Measurements from ENCODE around the gene KRTAP1-3. TPM values are rescaled to one million over a fixed set of nuclear protein-coding genes. Genes with fewer than 3 reads are reported as not detected.
"Not testable (repeated sequence)": the region's sequence is repeated elsewhere in the genome, so short reads cannot be mapped to it uniquely, and the experiment has no call there.

KRTAP1-3 gene
- total and polyA plus RNA-seq, 2 of the 4 experiments (the other 2 are of a cell fraction): not detected

DNA sequence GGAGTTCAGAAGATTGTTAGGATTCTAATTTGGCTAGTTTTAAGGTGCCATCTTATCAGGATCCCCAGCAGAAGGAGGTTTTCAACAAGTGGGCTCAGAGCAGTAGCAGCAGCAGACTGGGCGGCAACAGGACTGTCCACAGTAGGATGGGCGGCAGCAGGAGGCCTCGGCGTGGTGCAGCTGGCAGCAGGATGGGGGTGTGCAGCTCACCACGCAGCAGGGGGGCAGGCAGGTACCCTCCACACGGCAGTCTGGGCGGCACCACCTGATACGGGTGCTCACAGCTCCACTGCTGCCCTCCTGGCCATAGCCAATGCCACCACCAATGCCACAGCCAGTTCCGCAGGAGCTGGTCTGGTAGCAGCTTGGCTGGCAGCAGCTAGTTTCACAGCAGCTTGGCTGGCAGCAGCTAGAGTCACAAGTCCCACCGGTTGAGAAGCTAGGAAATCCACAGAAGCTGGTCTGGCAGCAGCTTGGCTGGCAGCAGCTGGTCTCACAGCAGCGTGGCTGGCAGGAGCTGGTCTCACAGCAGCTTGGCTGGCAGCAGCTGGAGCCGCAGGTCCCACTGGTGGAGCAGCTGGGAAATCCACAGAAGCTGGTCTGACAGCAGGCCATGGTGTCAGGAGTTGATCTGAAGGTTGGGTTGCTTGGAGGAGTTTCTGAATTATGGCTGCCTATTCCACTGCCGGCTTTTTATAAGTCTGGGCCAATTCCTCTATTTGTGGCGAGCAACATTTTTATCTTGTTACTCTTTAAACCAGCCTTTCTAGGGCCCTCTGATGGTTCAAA is 6.3 kb upstream of the KRTAP1-3 start, which contains the start of gene KRTAP1-1:
KRTAP1-1 (minus strand) TSS at position 668 of the 789 bp plus-strand sequence; CDS start at position 615, 53 bp downstream.
- H3K56ac ChIP-seq (ENCODE audit: extremely low read depth, insufficient read depth, low read length); H3K79me1 ChIP-seq (ENCODE audit: low read depth in 1 of 2, low read length in 2 of 2); ATAC-seq (ENCODE audit: low read depth); H3K4me1 ChIP-seq (ENCODE audit: control insufficient read depth, insufficient read depth, low read length); H3K27ac ChIP-seq (ENCODE audit: insufficient read depth, low read length); in situ Hi-C loops (cut with MboI; ENCODE audit: low sequenced_read_pairs); POLR2A ChIA-PET (ENCODE audit: unreplicated experiment); H4K20me1 ChIP-seq (ENCODE audit: insufficient read depth, low read length); H3K9ac ChIP-seq (ENCODE audit: low read depth, low read length); H2AK9ac ChIP-seq (replicated peaks; ENCODE audit: low read depth, low read length, poor library complexity); H3K14ac ChIP-seq (replicated peaks; ENCODE audit: low read depth, low read length); H3K4me3 ChIP-seq (ENCODE audit: insufficient read depth, low read depth, low read length); H2BK20ac ChIP-seq (ENCODE audit: low read depth, low read length); H3K27me3 ChIP-seq (ENCODE audit: control insufficient read depth, insufficient read depth, low read length); H3K9me3 ChIP-seq (ENCODE audit: control insufficient read depth, insufficient read depth, low read length); H3K4me2 ChIP-seq (ENCODE audit: low read depth, low read length); dilution Hi-C loops (cut with HindIII; ENCODE audit: low sequenced_read_pairs, unreplicated experiment); CTCF ChIA-PET; H2BK15ac ChIP-seq (ENCODE audit: low read depth, low read length); intact Hi-C loops (cut with micrococcal nuclease); BruUV-seq (replicated peaks); H3K9me1 ChIP-seq (ENCODE audit: insufficient read depth, low read length); H3K23ac ChIP-seq (ENCODE audit: low read depth, low read length); H3K36me3 ChIP-seq (ENCODE audit: control insufficient read depth, insufficient read depth, low read length): not testable (repeated sequence)
- peak within 1 kb of the TSS; percentile 55 for H3K4ac ChIP-seq (ENCODE audit: low read depth, low read length)
- TF ChIP-seq, protein P1, sequence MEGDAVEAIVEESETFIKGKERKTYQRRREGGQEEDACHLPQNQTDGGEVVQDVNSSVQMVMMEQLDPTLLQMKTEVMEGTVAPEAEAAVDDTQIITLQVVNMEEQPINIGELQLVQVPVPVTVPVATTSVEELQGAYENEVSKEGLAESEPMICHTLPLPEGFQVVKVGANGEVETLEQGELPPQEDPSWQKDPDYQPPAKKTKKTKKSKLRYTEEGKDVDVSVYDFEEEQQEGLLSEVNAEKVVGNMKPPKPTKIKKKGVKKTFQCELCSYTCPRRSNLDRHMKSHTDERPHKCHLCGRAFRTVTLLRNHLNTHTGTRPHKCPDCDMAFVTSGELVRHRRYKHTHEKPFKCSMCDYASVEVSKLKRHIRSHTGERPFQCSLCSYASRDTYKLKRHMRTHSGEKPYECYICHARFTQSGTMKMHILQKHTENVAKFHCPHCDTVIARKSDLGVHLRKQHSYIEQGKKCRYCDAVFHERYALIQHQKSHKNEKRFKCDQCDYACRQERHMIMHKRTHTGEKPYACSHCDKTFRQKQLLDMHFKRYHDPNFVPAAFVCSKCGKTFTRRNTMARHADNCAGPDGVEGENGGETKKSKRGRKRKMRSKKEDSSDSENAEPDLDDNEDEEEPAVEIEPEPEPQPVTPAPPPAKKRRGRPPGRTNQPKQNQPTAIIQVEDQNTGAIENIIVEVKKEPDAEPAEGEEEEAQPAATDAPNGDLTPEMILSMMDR (conservative IDR thresholded peaks at IDR 0.05; ENCODE audit: low read depth, low read length): 0 out of 2 replicates have a peak, but pooled peaks have one; percentile 16
- H2BK5ac ChIP-seq (ENCODE audit: low read depth, low read length, poor library complexity, severe bottlenecking): peak within 1 kb of the TSS; percentile 11
- H2AFZ ChIP-seq (replicated peaks; ENCODE audit: low read length, poor library complexity): peak within 1 kb of the TSS; percentile 60
- peak within 1 kb of the TSS; percentile 38; the same call in 1 of the 2 replicates for H4K5ac ChIP-seq (ENCODE audit: low read depth, low read length)
- H4K91ac ChIP-seq (ENCODE audit: insufficient read depth, low read depth, low read length): 0 out of 2 replicates have a peak within 1 kb of the TSS, but pooled peaks have one; percentile 12
- peak within 1 kb of the TSS; percentile 39; the same call in 1 of the 2 replicates for H2AK5ac ChIP-seq (ENCODE audit: low read depth, low read length)
- DNase-seq: peak; percentile 28
- H3K18ac ChIP-seq (ENCODE audit: low read depth, low read length): peak within 1 kb of the TSS; percentile 12; the same call in 1 of the 2 replicates
- H2BK120ac ChIP-seq (ENCODE audit: low read depth, low read length): peak within 1 kb of the TSS; percentile 33; the same call in 1 of the 2 replicates
- 89% methylated on average over 2 of the region's 14 CpGs; no CpG with 5 or more reads in 1 of the 2 experiments for WGBS, 2 experiments (ENCODE audit: extremely low coverage in 2 of 2, insufficient read length in 1 of 2)
- H4K8ac ChIP-seq (ENCODE audit: low read depth in 2 of 2, low read length in 2 of 2): peak within 1 kb of the TSS in 1 of 2 experiments; percentile 70; a peak in 2 of 4 replicates

Measured in IMR-90 (cell line).